Activated CD4-positive, alpha-beta T cell treated with anti-CD3 and anti-CD28 coated beads for 1 hour (primary cell): ENCODE data around the gene PHLDA1.
"Not testable (repeated sequence)": the region's sequence is repeated elsewhere in the genome, so short reads cannot be mapped to it uniquely, and the experiment has no call there.

Source experiments
- DNase-seq: peaks from one replicate; pipeline ENCODE4 v3.0.0-alpha.2; 2020

The PHLDA1 gene

DNA sequence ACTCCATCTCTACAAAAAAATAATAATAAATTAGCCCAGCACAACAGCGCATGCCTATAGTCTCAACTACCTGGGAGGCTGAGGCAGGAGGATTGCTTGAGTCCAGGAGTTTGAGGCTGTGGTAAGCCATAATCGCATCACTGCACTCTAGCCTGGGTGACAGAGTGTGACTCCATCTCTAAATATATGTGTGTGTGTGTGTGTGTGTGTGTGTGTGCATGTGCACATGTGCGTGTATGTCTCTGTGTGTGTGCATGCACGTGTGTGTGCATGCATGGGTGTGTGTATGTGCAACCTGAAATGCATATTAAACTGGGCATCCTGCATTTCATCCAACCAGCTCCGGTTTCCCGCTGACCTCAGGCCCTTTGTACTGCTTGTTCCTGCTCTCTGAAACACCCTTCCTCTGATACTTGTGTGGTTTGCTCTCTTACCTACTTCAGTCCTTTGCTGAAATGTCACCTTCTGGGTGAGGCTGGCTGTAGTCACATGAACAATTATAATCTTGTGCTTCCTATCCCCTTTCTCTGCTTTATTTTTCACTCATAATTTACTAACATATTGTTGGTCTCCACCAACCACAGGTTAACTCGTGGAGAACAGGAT is 46.9 kb downstream of the PHLDA1 start:
- no peak for DNase-seq

DNA sequence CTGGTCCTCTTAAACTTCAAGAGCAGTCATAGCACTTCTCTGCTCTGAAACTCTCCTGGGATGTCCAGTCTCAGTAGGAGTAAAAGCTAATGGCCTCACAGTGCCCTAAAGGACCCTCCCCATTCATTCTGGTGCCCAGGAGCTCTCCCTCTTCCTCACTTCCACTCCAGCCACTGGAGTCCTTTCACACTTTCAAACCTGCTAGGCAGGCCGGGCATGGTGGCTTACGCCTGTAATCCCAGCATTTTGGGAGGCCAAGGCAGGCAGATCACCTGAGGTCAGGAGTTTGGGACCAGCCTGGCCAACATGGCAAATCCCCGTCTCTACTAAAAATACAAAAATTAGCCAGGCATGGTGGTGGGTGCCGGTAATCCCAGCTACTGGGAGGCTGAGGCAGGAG is 47.7 kb downstream of the PHLDA1 start:
- not testable (repeated sequence) for DNase-seq

DNA sequence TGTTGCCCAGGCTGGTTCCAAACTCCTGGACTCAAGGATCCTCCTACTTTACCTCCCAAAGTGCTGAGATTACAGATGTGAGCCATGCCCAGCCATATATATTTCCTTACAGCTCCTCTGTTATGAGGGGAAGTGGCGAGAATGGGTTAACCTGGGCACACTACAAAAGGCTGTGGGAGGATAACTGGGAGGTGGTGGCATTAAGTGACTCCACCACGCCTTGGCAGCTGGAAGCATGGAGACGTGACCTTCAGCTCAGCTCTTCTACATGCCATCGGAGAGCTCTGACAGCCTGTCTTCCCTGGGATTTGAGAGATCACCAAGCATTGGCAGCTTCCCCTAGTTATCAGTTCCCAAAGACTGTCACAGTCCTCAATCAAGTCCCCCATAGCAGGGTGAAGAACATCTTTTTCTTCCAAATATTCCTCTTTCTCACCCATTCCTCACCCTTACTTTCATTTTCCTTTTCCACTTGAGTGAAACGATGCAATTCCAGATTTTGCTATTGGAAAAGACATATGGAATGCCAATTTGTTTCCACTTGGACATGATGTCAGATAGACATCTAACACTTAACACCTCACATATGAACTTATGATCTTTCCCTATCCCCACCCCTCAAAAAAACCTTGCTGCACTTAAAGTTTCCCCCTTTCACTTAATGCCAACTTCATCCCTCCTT is 48.5 kb downstream of the PHLDA1 start:
- DNase-seq, result no peak

DNA sequence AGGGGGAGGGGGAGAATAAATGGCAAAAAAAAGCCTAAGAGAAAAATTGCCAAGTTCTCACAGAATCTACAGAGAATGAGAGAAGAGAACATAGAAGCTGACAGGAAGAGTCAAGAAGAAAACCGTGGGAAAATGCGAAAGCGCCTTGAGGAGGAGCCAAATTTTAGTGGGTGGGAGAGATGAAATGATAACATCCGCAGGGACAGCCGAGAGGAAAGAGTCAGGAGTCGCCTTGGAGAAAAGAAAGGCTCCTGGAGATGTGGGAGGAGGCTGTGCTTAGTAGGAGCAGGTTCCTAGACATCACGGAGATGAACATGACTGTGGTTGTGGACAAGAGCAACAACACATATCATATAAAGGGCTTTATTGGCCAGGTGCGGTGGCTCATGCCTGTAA is 49.4 kb downstream of the PHLDA1 start:
- DNase-seq, result no peak

DNA sequence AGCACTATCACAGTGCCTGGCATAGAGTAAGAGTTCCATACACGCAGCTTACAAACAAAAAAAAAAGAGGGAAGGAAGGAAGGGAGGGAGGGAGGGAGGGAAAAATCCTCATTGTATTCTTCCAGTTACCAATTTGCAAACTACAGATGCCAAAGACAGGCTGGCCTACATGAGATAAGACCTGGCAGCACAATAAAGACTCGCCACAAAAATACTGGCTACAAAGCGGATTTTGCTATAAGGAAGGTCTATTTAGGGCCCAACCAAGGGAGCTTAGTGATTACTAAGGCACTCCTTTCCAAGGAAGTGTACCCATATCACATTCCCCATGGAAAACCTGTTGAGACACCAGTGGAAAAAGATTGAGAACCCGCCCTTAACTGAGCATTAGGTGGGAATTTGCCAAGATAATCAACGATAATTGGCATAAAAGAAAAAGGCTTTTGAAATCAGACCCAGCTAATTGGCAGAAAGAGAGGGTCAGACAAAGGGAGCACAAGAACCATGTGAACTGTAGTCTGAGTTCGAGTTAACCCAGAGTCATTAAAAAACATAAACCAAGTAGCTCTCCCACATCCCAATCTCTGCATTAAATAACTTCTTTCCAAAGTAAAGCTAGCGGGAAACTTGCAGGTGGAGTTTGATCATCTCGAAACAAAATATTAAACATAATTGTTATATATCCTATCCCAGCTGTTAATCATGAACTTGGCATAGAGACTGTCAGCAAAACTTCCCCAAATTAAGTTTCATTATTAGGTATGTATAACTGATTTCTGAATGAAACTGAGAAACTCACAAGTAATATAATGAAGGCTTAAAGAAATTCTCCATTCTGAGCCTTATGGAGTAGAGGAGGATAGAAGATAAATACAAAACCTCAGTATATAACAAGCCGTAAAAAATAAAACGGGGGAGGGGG is 50.1 kb downstream of the PHLDA1 start:
- DNase-seq, result no peak

DNA sequence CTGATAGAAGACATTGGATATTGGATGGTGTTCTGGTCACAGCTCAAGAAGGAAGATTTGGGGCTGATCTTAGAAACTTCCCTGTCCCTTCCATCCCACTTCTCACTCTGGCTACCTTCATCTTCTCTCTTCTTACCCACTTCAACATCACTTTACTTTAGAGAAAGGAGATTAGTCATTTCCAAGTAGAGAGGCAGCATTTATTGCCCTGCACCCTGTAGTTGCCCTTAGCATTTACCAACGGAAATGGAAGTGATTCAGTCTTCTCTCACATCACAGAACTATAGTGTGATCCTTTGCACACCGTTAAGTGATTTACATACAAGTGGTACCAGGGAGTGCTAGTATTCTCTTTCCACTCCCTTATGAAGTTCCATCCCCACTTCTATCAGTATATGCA is 52.4 kb downstream of the PHLDA1 start:
- DNase-seq, result no peak

DNA sequence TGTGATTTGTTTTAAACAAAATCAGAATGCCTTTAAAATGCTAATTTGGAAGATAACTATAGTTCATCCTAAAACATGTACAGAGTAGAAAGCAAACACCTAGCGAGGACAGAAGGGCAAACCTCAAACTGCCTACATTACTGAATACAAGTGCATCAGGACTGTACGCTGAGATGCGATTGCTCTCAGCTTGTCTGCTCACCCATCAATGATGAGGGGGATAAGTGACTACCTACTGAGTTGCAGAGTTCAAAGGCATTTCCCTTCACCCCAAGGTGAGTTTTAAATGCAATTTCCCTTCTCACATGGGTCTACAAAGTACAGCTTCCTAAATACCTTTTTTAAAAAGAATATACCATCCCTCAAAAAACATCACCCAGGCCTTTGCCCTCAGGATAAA is 52.9 kb downstream of the PHLDA1 start:
- DNase-seq, result no peak

DNA sequence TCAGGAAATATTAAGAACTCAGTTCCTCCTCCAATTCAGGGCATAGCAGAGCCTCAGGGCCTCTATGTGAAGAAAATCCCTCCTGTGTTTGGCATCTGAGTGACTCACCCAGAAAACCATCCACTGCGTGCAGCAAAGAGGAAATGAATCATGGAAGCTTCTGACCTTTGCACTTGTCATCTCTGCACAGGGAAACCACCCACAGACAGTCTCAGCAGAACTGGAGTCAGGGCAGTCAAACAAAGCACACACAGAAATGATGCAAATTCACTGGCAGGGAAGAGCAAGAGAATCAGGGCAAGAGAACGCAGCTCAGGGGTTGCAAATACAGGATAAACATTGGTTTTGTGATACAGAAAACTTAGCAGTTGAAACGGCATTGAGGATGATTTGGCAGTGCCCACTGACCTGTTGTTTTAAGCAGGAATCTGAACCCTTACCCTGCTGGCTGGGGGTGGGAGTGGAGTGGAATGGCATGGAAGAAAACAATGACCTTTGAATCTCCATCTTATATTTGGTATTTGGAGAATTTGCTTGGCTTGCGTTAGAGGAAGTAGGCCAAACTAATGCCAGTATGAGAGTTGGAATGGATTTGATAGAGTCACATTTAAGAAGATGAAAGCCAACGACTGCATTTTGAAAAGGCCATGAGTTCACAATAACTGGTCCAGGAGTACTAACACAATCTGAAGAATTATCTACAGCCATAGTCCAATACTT is 53.5 kb downstream of the PHLDA1 start:
- DNase-seq, result peak; percentile 63

DNA sequence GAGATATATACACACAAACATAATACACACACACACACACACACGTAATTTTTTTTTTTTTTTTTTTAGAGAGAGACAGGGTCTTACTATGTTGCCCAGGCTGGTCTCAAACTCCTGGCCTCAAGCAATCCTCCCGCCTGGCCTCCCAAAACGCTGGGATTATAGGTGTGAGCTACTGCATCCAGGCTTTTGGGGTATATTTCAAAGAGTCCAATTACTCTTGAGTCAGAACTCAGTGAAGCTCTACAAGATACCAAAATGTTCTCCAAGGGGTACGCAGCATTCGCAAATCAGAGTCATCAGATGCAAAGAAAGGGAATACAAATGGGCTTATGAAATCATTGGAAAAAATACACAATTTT is 54.0 kb downstream of the PHLDA1 start:
- DNase-seq, result no peak

DNA sequence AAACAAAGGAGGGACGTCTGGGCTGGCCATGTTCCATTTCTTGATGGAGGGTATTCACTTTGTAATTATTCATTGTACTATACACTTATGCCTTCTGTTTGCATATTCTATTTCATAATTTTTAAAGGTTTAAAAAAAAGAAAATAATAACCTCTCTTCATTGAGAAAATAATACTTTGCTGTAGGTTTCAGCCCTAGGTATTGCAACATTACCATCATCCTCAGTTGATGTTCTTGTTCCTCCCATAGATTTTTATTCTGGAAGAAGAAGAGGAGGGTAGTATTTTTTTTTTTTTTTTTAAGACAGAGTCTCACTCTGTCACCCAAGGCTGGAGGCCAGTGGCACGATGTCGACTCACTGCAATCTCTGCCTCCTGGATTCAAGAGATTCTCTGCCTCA is 54.7 kb downstream of the PHLDA1 start:
- DNase-seq, result no peak

DNA sequence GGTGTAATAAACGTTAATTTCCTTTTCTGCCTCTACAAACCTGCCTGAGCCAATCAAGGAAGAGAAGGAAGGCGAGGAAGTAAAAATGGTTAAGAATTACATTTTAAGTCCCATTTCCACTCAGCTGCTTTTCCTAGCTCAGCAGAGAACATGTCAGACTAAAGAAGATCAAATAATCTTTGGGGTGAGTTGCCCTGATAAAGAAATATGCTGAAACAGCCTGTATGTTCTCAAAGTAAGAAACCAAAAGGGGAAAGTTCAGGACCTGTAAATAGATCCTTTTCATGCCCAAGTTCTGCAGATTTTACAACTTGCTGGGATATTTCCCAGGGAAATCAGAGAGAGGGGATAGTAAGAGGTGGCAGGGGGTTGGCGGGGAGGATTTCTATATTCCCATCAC is 55.5 kb downstream of the PHLDA1 start:
- DNase-seq, result no peak

DNA sequence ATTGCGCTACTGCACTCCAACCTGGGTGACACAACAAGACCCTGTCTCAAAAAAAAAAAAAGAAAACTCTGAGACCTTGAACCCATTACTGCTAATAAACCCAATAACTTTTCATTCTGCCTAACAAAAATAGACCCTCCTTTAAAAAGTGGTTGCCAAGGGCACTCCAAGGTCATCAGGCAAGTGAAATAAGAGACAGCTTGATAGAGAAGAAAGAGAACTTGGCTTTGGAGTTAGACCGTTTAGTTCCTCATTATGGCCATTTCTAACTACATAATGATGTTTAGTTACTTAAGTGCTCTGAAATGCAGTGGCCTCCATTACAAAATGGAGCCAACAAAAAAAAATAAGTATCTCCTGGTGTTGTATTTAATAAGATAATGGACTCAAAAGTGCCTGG is 55.9 kb downstream of the PHLDA1 start:
- no peak for DNase-seq
